ENCODE measurements around the gene NCKIPSD.

GRCh38 chr3:48707157-48707556 is 21.4 kb upstream of the NCKIPSD start:
- TF ChIP-seq POLR2A (IDR thresholded peaks at IDR 0.05; ENCODE audit: low read length), result no peak
- TF ChIP-seq GATA1 (IDR thresholded peaks at IDR 0.05; ENCODE audit: low read depth, low read length), result no peak

All from erythroblast (primary cell).